HCT116 (cell line): Measurements from ENCODE around the gene PCDHGB2. TPM values are rescaled to one million over a fixed set of nuclear protein-coding genes. Genes with fewer than 3 reads are reported as not detected.

ENCODE experiments used
- ATAC-seq: fragments of 200-7000 bp; cut with Tn5 transposase; 2 replicates; pipeline ENCODE4 v1.9.1; 2020; ENCODE audit warnings: mild to moderate bottlenecking, moderate library complexity
- BruUV-seq: library from RNA; stranded (reverse); fragments of 400-500 nt; replicated peaks from 2 replicates; lab custom pipeline; 2021; lab: Mats Ljungman, UMichigan
- CTCF ChIA-PET: fragments of 300-600 bp; sonication (Branson Sonifier 250); formaldehyde crosslinking; loops from one replicate; lab custom pipeline; 2021; ENCODE audit warnings: antibody characterized with exemption; lab: Charles Lee
- POLR2A ChIA-PET: fragments of 300-600, 350-600 bp; sonication (Branson Sonifier 250); formaldehyde crosslinking; loops from one replicate; lab custom pipeline; 2021; ENCODE audit warnings: antibody characterized with exemption; lab: Charles Lee
- RAD21 ChIA-PET, 2 experiments: fragments of 300-600 bp; sonication (Branson Sonifier 250); formaldehyde crosslinking; loops; one replicate each; lab custom pipeline; 2023; ENCODE audit warnings: low total read pairs in 2 of 2; ENCODE audit not compliant: uncharacterized antibody in 2 of 2, unreplicated experiment in 2 of 2, low non-redundant PET in 1 of 2; lab: Charles Lee
- DNase-seq: peaks from one replicate; pipeline ENCODE4 v3.0.0-alpha.2; 2010; ENCODE audit warnings: low read depth, low spot score
- H2AFZ ChIP-seq: fragments of 200-600 bp; shearing (Covaris generic), sonication (generic); 2 replicates; pipeline ENCODE4 v1.6.1; 2017; ENCODE audit warnings: low read depth, mixed run types, mixed read lengths, antibody characterized with exemption, low read length; ENCODE audit not compliant: poor library complexity, severe bottlenecking
- H3K27ac ChIP-seq: 2 replicates; pipeline ENCODE4 v1.5.1; 2012; ENCODE audit warnings: low read depth, low read length
- H3K27me3 ChIP-seq: fragments of 200-600 bp; sonication (generic); 2 replicates; pipeline ENCODE4 v1.6.1; 2016; ENCODE audit warnings: mixed run types, low read length, mixed read lengths; ENCODE audit not compliant: insufficient read depth
- H3K36me3 ChIP-seq, 2 experiments: fragments of 200-500 bp in 1 of 2; fragments of 200-600 bp in 1 of 2; sonication (Bioruptor generic) in 1 of 2; sonication (generic) in 1 of 2; 2 replicates each; pipeline versions ENCODE4 v1.5.1 to v1.6.1; 2014 to 2016; ENCODE audit warnings: low read length in 2 of 2, inconsistent platforms in 1 of 2, mixed read lengths in 1 of 2, mixed run types in 1 of 2; ENCODE audit not compliant: insufficient read depth in 2 of 2, control insufficient read depth in 1 of 2
- H3K4me1 ChIP-seq, 2 experiments: fragments of 200-600 bp in 1 of 2; sonication (generic) in 1 of 2; 2 replicates each; pipeline versions ENCODE4 v1.5.1 to v1.6.1; 2012 to 2017; ENCODE audit warnings: low read length in 2 of 2, inconsistent platforms in 1 of 2, mild to moderate bottlenecking in 1 of 2, mixed read lengths in 1 of 2, mixed run types in 1 of 2, moderate library complexity in 1 of 2; ENCODE audit not compliant: insufficient read depth in 2 of 2, control insufficient read depth in 1 of 2
- H3K4me2 ChIP-seq: fragments of 200-600 bp; sonication (generic); 2 replicates; pipeline ENCODE4 v1.6.1; 2017; ENCODE audit warnings: mixed run types, low read length, mixed read lengths
- H3K4me3 ChIP-seq, 2 experiments: fragments of 200-600 bp in 1 of 2; sonication (generic) in 1 of 2; replicated peaks in 1 of 2; 2 replicates each; pipeline ENCODE4 v1.5.1; 2011 to 2016; ENCODE audit warnings: low read length in 2 of 2, control low read depth in 1 of 2, low read depth in 1 of 2, mild to moderate bottlenecking in 1 of 2, mixed read lengths in 1 of 2, mixed run types in 1 of 2
- H3K79me2 ChIP-seq: fragments of 200-600 bp; sonication (generic); 2 replicates; pipeline ENCODE4 v1.6.1; 2017; ENCODE audit warnings: mild to moderate bottlenecking, mixed run types, low read length, moderate library complexity, mixed read lengths; ENCODE audit not compliant: insufficient read depth
- H3K9ac ChIP-seq: fragments of 200-600 bp; sonication (generic); 2 replicates; pipeline ENCODE4 v1.6.1; 2016; ENCODE audit warnings: low read length, mixed read lengths
- H3K9me2 ChIP-seq: fragments of 200-600 bp; sonication (generic), shearing (Covaris generic); 2 replicates; pipeline ENCODE4 v1.6.1; 2017; ENCODE audit warnings: mixed run types, mild to moderate bottlenecking, moderate library complexity; ENCODE audit not compliant: insufficient read depth
- H3K9me3 ChIP-seq, 2 experiments: fragments of 200-500 bp in 1 of 2; fragments of 200-600 bp in 1 of 2; sonication (Bioruptor generic) in 1 of 2; sonication (generic) in 1 of 2; 2 replicates each; pipeline ENCODE4 v1.6.1; 2014 to 2017; ENCODE audit warnings: low read length in 2 of 2, mixed read lengths in 2 of 2, inconsistent platforms in 1 of 2, low read depth in 1 of 2, mild to moderate bottlenecking in 1 of 2, mixed run types in 1 of 2, moderate library complexity in 1 of 2; ENCODE audit not compliant: control insufficient read depth in 1 of 2, insufficient read depth in 1 of 2
- H4K20me1 ChIP-seq: fragments of 200-600 bp; sonication (generic), shearing (Covaris generic); 2 replicates; pipeline ENCODE4 v1.6.1; 2017; ENCODE audit warnings: mixed run types, mild to moderate bottlenecking, moderate library complexity; ENCODE audit not compliant: insufficient read depth
- CBX3 ChIP-seq: IDR thresholded peaks from 2 replicates; pipeline ENCODE4 v1.6.1; 2012; ENCODE audit warnings: low read depth
- CEBPB ChIP-seq: IDR thresholded peaks from 2 replicates; pipeline ENCODE4 v1.6.1; 2012; ENCODE audit warnings: low read depth
- EGR1 ChIP-seq: IDR thresholded peaks from 2 replicates; pipeline ENCODE4 v1.6.1; 2012; ENCODE audit warnings: low read depth
- EZH2 ChIP-seq: fragments of 200-600 bp; sonication (generic); IDR thresholded peaks from 2 replicates; pipeline ENCODE4 v1.6.1; 2017; ENCODE audit warnings: antibody characterized with exemption, mixed run types
- EZH2phosphoT487 ChIP-seq: fragments of 200-600 bp; IDR thresholded peaks from 2 replicates; pipeline ENCODE4 v1.6.1; 2018; ENCODE audit warnings: antibody characterized with exemption, borderline replicate concordance
- JUND ChIP-seq: IDR thresholded peaks from 2 replicates; pipeline ENCODE4 v1.6.1; 2012
- POLR2AphosphoS5 ChIP-seq: IDR thresholded peaks from 2 replicates; pipeline ENCODE4 v1.6.1; 2011; ENCODE audit warnings: mild to moderate bottlenecking, low read depth, low read length, moderate library complexity
- RAD21 ChIP-seq: IDR thresholded peaks from 2 replicates; pipeline ENCODE4 v1.6.1; 2012; ENCODE audit warnings: low read depth, mild to moderate bottlenecking
- SRF ChIP-seq: IDR thresholded peaks from 2 replicates; pipeline ENCODE4 v1.6.1; 2012; ENCODE audit warnings: low read depth
- TCF7L2 ChIP-seq: IDR thresholded peaks from 2 replicates; pipeline ENCODE4 v1.7.0; 2011; ENCODE audit warnings: borderline replicate concordance, inconsistent platforms; ENCODE audit not compliant: insufficient read depth, insufficient read length; ENCODE audit errors: extremely low read depth
- YY1 ChIP-seq: IDR thresholded peaks from 2 replicates; pipeline ENCODE4 v1.6.1; 2011; ENCODE audit warnings: low read length, low read depth, moderate library complexity, mild to moderate bottlenecking; ENCODE audit not compliant: insufficient replicate concordance; ENCODE audit errors: extremely low read depth
- ZFX ChIP-seq: fragments of 450-650 bp; IDR thresholded peaks from 2 replicates; pipeline ENCODE4 v1.6.1; 2017
- ZNF274 ChIP-seq: fragments of 200-500 bp; sonication (Bioruptor generic); IDR thresholded peaks from 2 replicates; pipeline ENCODE4 v1.6.1; 2014; ENCODE audit warnings: mild to moderate bottlenecking, low read depth, low read length, inconsistent platforms
- intact Hi-C: fragments of 100-400 bp; cut with micrococcal nuclease; formaldehyde crosslinking; loops from 2 replicates; pipeline ENCODE4 v1.10.0; 2022
- total RNA-seq: library from RNA; stranded (reverse); gene quantifications from one replicate; pipeline ENCODE4 v1.2.1, GENCODE V29; 2021; ENCODE audit not compliant: unreplicated experiment
- TF ChIP-seq, protein P1 (sequence below): IDR thresholded peaks from 2 replicates; pipeline ENCODE4 v1.6.1; 2012
- TF ChIP-seq, protein P2 (sequence below): IDR thresholded peaks from 2 replicates; pipeline ENCODE4 v1.6.1; 2012
- TF ChIP-seq, protein P3 (sequence below), 3 experiments: fragments of 200-600 bp in 1 of 3; sonication (generic) in 1 of 3; IDR thresholded peaks in 2 of 3; conservative IDR thresholded peaks in 1 of 3; 2 replicates each; pipeline ENCODE4 v1.5.1; 2012 to 2017; ENCODE audit warnings: low read depth in 2 of 3, low read length in 2 of 3, antibody characterized with exemption in 1 of 3, borderline replicate concordance in 1 of 3, control low read depth in 1 of 3, mild to moderate bottlenecking in 1 of 3, mixed read lengths in 1 of 3, mixed run types in 1 of 3, moderate library complexity in 1 of 3; ENCODE audit not compliant: insufficient read depth in 1 of 3
- TF ChIP-seq, protein P4 (sequence below): IDR thresholded peaks from 2 replicates; pipeline ENCODE4 v1.6.1; 2011; ENCODE audit warnings: mild to moderate bottlenecking, low read length, moderate library complexity; ENCODE audit not compliant: insufficient replicate concordance; ENCODE audit errors: extremely low read depth

The PCDHGB2 gene
- total RNA-seq, 1 experiment from 2014 or later = 0.34 TPM

DNA sequence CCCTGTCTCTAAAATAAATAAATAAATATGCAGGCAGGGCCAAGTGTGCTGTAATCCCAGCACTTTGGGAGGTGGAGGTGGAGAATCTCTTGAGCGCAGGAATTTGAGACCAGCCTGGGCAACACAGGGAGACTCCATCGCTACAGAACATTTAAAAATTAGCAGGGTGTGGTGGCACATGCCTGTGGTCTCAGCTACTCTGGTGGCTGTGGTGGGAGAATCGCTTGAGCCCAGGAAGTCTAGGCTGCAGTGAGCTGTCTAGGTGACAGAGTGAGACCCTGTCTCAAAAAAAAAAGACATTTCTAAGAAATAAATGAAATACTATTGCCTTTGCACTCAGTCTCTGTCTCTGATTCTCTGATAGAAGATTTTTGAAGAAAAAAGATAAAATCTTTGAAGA lies 51.8 kb downstream of the PCDHGB2 start:
- H4K20me1 ChIP-seq = no peaks in the 10 kb centered on the region
- RAD21 ChIA-PET = no interaction called here
- no peaks in the 10 kb centered on the region for H3K9me2 ChIP-seq
- peaks cover 2 to 5% of the 10 kb centered on the region in 2 experiments; a peak in 1 of 4 replicates for H3K4me1 ChIP-seq
- H3K27me3 ChIP-seq = no peaks in the 10 kb centered on the region
- no peak overlapping the region for H3K4me3 ChIP-seq
- no peaks in the 10 kb centered on the region; a peak in 1 of 4 replicates for H3K9me3 ChIP-seq
- H3K36me3 ChIP-seq = no peaks in the 10 kb centered on the region
- POLR2A ChIA-PET = no interaction called here
- TF ChIP-seq, protein P1, sequence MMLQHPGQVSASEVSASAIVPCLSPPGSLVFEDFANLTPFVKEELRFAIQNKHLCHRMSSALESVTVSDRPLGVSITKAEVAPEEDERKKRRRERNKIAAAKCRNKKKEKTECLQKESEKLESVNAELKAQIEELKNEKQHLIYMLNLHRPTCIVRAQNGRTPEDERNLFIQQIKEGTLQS = no peak
- TF ChIP-seq RAD21 = no peak
- TF ChIP-seq, protein P2, sequence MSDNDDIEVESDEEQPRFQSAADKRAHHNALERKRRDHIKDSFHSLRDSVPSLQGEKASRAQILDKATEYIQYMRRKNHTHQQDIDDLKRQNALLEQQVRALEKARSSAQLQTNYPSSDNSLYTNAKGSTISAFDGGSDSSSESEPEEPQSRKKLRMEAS = no peak
- no peak for TF ChIP-seq CEBPB
- TF ChIP-seq EZH2phosphoT487 = no peak
- TF ChIP-seq CBX3 = no peak
- no peak for TF ChIP-seq EGR1
- no peak for TF ChIP-seq POLR2AphosphoS5
- TF ChIP-seq, protein P3, sequence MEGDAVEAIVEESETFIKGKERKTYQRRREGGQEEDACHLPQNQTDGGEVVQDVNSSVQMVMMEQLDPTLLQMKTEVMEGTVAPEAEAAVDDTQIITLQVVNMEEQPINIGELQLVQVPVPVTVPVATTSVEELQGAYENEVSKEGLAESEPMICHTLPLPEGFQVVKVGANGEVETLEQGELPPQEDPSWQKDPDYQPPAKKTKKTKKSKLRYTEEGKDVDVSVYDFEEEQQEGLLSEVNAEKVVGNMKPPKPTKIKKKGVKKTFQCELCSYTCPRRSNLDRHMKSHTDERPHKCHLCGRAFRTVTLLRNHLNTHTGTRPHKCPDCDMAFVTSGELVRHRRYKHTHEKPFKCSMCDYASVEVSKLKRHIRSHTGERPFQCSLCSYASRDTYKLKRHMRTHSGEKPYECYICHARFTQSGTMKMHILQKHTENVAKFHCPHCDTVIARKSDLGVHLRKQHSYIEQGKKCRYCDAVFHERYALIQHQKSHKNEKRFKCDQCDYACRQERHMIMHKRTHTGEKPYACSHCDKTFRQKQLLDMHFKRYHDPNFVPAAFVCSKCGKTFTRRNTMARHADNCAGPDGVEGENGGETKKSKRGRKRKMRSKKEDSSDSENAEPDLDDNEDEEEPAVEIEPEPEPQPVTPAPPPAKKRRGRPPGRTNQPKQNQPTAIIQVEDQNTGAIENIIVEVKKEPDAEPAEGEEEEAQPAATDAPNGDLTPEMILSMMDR (IDR thresholded peaks at IDR 0.05 in 2 of 3, conservative IDR thresholded peaks at IDR 0.05 in 1 of 3; ENCODE audit: borderline replicate concordance in 1 of 3, insufficient read depth in 1 of 3, low read depth in 2 of 3, low read length in 2 of 3) = no peak
- TF ChIP-seq YY1 = no peak
- no peak for TF ChIP-seq ZFX
- TF ChIP-seq, protein P4, sequence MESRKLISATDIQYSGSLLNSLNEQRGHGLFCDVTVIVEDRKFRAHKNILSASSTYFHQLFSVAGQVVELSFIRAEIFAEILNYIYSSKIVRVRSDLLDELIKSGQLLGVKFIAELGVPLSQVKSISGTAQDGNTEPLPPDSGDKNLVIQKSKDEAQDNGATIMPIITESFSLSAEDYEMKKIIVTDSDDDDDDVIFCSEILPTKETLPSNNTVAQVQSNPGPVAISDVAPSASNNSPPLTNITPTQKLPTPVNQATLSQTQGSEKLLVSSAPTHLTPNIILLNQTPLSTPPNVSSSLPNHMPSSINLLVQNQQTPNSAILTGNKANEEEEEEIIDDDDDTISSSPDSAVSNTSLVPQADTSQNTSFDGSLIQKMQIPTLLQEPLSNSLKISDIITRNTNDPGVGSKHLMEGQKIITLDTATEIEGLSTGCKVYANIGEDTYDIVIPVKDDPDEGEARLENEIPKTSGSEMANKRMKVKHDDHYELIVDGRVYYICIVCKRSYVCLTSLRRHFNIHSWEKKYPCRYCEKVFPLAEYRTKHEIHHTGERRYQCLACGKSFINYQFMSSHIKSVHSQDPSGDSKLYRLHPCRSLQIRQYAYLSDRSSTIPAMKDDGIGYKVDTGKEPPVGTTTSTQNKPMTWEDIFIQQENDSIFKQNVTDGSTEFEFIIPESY = no peak
- no peak for TF ChIP-seq EZH2
- no peak for TF ChIP-seq SRF
- no peak for TF ChIP-seq JUND
- no peak for TF ChIP-seq TCF7L2
- TF ChIP-seq ZNF274 = no peak
- TF ChIP-seq, all 23 proteins: peak for 0
- Histone ChIP-seq H3K9ac (no peak overlapping the region), H3K4me2 (no peak overlapping the region), H3K79me2 (no peaks in the 10 kb centered on the region), H2AFZ (no peak overlapping the region), H3K27ac (no peak overlapping the region)
- no TSS peak for BruUV-seq
- CTCF ChIA-PET = interaction anchor here (3.4 kb wide), 1 partner anchor 152 kb away, joined by 73 read pairs; no protein-coding TSS in a partner anchor
- intact Hi-C loops = no loop called here
- DNase-seq (no peak), ATAC-seq (no peak)
